Cortex of kidney (tissue), 1 donor: ENCODE results near the gene GALNT17.

Source experiments
- DNase-seq: peaks from one replicate; lab custom pipeline; 2025; lab: John Stamatoyannopoulos, UW

GALNT17 gene

DNA sequence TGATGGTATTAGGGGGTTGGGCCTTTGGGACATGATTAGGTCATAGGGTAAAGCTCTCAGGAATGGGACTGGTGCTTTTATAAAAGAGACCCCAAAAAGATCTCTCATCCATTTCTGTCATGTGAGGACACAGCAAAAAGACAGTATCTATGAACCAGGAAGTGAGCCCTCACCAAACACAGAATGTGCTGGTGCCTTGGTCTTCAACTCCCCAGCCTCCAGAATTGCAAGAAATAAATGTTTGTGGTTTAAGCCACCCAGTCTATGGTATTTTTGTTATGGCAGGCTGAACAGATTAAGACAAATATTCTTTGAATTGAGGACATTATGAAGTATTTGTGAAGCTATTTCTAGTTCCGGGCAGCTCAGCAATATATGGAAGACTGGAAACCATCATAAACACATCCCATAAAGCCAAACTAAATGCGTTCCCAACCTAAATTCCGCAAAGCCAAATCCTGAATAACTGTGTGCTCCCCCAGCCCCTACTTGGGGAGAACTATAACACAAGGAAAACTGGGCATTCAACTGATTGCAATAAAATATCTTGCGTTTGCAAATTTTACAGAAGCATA lies 153.7 kb downstream of the GALNT17 start:
- DNase-seq = no peak

DNA sequence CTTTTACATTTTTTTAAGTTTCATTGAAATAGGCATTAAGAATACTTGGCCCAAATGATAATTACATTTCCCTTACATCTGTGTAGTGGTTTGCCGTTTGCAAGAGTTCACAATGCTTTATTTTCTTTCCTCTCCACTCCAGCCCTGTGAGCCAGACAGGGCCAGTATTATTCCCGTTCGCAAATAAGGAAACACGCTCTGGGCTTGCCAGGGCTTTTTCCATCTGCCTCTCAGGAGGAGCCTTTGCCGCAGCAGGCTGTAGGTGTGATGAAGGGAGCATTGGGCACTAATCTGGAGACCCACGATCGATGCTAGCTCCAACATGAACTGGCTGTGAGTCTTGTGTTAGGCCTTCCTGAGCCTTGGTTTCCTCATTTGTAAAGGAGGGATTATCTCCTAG lies 154.4 kb downstream of the GALNT17 start:
- DNase-seq = no peak

DNA sequence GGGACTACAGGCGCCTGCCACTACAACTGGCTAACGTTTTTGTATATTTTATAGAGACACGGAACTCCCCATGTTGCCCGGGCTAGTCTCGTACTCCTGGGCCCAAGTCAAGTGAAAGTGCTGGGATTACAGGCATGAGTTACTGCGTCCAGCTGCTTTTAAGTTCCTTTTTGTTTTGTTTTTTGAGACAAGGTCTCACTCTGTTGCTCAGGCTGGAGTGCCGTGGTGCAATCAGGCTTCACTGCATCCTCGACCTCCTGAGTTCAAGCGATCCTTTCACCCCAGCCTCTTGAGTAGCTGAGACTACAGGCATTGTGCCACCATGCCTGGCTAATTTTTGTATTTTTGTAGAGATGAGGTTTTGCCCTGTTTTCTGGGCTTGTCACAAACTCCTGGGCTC lies 155.0 kb downstream of the GALNT17 start:
- DNase-seq = no peak

DNA sequence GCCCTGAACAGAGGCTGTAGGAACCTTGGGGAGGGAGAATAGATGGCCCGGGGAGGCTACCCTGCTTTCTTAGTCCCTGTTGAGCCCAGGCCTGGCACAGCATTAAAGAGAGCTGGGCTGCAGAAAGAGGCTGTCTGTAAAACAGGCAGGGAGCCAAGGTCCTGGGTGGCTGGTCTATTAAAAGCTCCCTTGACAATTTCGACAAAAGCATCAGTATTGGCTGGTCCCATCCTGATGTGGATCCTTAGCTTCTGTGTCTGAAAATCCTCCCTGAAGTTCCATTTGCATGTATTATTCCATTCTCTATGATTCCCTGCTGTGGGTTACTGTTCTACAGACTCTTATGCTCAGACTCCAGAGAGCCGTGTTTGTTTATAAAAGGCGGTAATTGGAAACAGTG lies 158.5 kb downstream of the GALNT17 start:
- no peak for DNase-seq

DNA sequence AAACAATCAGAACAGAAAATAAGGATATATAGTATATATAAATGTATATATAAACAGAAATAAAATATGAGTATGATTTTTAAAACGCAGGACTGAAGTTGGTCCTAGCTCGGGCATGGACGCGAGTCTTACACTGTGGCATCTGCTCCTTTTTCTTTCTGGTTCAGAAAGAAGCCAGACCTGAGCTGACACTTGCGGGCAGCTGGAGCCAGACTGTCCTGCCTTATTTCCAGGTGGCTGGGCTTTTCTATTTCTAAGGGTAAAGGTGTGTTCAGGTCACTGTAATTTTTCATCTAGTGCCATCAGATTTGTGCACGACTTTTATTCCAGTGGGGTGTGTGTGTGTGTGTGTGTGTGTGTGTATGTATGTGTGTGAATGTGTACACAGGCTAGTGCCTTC lies 166.4 kb downstream of the GALNT17 start:
- DNase-seq = no peak

DNA sequence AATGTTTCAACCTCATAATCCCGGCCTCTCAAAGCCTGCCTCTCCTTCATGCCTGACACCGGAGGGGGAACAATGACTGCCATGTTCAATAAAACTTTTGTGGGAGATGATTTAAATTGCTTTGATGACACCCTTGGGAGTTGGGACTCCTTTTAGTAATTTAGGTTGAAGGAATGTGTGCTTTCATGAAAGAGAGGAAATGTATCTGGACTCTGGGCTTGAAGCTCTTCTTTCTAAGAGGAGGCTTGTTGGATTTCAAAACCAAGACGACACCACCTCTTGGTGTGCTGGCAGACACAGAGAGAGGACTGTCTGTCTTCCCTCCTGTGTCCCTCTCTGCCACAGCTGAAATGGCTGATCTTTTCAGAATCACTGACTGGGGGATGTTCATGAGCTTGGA lies 168.1 kb downstream of the GALNT17 start:
- no peak for DNase-seq

DNA sequence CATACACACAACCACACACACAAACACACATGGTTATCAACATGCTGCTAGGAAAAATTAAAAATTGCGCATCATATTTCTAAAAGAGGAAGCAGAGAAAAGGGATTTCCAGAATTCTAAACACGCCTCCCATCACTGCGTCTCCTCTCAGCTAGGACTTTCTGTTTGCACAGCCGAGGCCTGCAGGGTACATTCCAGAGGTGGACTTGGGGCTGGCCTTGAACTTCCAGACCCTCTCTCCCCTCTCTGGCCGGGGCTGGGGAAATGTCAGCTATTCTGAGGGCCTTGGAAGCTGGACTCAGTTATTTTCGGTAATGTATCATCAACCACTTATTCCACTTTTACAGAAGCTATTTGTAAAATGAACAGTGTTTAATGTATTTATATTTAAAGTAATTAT lies 168.7 kb downstream of the GALNT17 start:
- no peak for DNase-seq

DNA sequence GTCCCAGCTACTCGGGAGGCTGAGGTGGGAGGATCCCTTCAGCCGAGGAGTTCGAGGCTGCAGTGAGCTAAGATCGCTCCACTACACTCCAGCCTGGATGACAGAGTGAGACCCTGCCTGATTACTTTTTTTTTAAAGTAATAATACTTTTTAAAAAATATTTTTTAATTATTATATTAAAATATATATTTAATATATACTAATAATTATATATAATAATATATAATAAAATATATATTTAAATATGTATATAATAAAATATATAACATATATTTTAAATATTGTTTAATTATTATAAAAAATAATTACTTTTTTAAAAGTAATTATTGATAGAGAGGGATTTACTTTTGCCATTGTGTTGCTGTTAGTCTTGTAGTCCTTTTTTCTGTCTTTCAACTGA lies 169.2 kb downstream of the GALNT17 start:
- no peak for DNase-seq

DNA sequence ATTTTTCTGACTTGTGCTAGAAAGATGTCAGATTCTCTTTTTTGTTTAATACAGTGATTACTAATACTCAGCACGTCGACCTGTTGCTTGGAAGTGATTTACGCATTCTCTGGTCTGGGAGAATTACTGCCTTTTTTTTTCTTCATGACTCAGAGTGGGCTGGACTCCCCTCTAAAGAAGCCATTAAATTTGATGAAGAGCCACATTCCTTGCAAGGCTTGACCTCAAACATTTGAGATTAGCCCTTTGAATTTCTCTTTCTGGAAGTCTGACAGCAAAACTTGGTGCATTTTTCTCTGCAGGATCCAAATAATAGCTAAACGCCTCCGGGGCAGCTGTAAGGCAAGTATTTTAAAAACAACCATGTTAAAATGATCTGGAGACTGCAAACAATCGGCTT lies 171.6 kb downstream of the GALNT17 start:
- DNase-seq = no peak

DNA sequence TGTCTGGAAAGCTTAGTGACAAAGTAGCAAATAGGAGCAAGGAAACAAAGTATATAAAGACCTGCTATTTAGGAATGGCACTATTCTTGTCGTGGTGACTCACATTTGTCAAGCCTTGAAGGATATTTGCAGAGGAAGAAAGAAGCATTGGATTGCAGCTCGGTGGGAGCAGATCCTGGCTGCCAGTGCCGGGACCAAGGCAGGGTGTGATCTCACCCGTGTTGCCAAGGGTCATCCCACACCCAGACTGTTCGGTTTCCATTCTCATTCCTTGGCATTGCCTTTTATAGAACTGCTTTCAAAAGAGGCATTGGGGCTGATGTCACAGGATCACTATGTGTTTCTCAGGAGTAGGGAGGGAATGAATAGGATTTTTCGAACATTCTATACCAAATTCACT lies 176.2 kb downstream of the GALNT17 start:
- no peak for DNase-seq

DNA sequence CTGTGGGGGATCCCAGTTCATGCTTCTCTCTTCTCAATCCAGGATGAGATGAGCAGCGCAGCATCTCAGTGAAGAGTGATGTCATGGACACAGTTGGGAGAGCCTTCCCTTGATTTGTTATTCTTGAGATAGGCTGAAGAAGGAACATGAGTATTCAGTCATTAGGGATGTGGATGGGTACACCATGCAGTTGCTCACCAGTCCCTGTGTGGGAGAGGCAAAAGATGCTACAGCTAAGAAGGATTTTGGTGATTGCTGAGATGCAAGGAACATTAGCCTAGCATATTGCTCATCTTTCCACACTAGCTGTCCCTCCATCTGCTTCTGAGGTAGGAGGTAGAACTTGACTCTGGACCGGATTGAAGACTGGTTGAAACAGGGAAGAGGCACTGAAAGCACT lies 179.6 kb downstream of the GALNT17 start:
- DNase-seq = no peak

DNA sequence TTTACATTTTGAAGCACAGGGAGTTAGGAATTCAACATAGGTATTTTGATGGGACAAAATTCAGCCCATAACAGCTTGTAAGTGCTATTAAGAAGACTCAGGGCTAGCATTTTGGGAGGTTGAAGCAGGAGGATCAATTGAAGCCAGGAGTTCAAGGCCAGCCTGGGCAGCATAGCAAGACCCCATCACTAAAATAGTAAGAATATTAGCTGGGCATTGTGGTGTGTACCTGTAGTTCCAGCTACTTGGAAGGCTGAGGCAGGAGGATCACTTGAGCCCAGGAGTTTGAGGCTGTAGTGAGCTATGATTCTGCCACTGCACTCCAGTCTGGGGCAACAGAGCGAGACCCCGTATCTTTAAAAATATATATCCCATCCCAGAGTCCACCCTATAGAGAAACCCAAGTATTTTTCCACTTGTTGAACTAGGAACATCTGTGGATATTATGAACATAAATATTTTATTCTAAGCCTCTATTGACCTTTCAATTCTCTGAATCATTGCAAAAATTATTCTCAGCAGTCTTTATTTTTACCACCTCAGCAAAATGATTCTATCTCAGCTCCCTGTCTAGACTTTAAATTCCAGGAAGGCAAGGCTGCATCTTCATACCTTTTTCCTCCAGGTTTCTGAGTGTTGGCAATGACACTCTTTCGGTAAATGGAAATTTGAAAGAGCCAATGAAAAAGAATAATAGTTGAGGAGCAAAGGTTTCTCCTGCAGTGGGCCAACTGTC lies 181.0 kb downstream of the GALNT17 start:
- DNase-seq = no peak

DNA sequence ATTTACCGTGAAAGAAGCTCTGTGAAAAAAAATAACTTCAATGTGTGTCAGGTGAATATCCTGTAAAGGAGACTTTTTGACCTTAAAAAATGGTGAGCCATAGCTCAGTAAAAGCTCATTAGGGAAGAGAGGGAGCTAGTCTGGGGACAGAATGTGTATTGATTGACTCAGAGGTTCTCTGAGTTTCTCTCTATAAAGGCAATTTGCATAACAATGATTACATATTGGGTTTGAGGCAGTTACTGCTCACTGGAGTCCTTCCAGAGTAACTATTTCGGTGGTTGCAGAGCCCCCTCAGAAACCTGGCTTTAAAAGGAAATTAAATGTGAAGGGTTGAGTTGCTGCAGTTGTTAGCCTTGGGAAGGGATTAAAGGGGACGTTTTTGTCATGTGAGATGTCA lies 181.6 kb downstream of the GALNT17 start:
- no peak for DNase-seq

DNA sequence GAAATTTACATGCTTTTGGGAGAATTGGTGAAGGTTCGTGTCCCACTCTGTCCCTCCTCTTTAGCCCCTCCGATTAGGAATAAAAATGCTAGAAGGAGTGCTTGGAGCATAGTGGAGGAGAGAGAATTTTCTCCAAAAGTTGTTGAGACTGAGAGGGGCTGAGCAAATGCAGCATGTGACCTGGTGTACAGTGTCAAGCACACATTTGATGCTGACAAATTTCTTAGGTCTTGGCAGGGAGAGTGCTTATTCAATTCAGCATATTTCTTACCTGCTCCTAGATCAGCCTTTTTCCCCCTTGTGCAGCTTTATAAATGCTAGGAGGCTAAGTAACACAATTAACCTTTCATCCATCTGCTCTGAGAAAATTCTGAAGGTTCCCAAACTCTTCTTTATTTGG lies 189.0 kb downstream of the GALNT17 start:
- no peak for DNase-seq

DNA sequence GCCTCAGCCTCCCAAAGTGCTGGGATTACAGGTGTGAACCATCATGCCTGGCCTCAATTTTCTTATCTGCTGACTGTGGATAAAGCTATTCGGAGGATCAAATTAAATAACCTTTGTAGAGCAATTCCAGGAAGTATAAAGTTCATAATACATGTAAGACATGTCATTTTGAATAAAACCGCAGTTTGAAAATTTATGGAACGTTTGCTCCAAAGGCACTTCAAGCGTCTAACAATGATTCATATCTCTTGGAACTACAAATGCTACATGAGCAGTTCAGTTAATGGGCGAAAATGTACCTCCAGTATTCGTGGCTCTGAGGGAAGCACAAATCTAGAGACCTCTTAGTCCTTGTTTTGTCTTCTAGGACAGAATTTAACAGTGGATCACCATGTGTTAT lies 190.3 kb downstream of the GALNT17 start:
- DNase-seq = no peak

DNA sequence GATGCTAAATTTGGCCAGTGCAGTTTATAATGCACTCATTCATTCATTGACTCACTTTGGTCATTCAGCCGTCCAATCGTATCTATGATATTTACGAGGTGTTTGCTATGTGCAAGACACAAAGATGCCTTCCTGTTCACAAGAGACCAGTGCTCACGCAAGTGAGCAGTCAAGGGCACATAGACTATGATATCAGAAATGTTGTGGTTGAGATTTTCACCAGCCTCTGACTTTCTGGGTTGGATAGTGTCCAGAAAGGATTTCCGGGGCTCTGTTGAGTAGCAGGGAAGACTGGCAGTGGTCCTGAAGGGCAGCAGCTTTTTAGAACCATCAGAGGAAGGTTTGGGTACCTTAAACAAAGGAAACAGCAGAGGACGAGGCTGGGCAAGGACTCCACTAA lies 191.8 kb downstream of the GALNT17 start:
- DNase-seq = no peak

DNA sequence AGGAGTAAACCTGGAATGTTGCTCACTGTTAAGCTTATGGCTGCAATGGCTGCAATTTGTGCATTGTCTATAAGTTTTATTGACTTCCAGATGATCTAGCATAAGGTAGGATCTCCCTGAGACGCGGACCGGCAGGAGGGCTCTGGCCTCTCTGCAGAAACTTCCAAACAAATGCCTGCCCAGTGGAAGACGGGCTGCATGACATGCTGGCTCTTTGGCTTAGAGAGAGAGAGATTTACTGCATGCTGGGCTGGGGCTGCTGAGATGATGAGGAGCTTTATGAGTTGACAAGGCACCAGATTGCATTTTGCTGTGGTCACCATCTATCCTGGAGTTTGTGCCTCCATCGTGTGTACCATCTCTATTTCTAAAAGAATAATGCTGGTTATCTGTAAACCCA lies 193.2 kb downstream of the GALNT17 start:
- DNase-seq = no peak

DNA sequence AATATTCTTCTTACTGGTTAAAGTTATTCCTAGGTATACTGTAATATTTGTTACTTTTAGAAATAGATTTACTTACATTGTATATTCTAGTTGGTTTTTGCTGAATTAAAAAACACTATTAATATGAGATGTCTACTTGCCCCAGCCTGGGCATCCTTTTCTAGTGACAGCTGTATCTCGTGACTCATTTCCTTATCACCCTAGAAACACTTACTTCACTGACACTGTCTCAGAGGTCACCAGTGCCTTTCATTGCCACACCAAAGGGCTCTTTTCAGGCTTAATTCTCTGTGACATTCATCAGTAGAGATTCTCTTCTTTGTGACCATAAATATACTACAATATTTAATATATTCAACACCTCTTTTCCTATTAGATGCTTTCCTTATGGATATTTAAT lies 194.7 kb downstream of the GALNT17 start:
- DNase-seq = no peak

DNA sequence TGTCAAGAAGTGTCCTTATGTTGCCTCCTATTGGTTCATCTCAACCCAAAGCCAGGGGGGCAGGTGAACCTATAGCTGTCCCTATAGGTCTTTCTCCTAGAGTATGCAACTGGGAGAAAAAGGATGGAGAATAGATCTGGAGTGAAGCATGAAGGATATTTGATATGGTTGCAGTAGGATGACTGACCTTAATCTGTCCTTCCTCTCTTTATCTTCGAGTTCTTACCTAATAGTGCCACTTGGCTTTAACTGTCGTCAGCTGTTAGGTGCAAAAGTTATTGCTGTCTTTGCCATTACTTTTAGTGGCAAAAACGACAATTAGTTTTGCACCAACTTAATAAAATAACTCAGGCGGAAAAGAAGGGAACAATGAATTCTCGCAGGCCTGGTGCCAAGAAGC lies 196.0 kb downstream of the GALNT17 start:
- DNase-seq = no peak

DNA sequence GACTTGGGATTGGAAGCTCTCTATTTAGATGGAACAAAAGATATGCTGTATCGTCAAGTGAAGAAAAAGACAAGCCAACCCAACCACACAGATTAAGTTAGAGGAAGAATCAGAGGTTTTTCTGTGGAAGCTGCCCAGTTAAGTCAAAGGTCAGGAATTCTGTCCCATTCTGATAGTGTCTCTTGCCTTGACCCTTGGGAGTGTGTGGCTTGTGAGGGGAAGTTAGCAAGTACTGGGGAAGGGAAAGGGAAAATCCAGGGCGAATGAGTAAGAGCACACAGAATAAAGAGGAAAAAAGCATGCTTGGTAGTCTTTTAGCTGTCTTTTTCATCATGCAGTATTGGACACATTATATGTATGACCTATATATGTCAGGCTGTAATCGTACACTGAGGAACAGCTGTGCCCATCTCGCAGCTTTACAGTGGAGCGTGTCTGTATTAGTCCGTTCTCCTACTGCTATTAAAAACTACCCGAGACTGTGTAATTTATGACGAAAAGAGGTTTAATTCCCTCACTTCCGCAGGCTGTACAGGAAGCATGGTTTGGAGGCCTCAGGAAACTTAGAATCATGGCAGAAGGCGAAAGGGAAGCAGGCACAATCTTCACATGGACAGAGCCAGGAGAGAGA lies 197.2 kb downstream of the GALNT17 start:
- no peak for DNase-seq

DNA sequence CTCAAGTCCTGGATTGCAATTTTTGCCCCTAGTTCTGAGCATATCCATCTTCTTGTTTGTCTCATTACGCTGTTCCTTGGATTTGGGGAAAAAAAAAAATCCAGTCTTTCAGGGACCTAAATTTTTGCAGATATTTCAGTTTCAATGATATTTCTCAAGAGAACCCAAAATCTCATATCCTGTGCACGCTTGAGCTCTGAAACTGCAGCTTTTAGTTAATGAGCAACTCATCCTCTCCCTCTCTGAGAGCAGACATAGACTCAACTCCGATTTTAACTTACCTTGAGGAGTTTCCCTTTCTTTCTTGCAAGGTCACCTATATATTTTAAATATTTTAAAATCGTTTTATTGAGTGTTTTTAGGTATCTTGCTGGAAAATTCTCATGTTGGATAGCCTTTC lies 200.3 kb downstream of the GALNT17 start:
- DNase-seq = no peak

DNA sequence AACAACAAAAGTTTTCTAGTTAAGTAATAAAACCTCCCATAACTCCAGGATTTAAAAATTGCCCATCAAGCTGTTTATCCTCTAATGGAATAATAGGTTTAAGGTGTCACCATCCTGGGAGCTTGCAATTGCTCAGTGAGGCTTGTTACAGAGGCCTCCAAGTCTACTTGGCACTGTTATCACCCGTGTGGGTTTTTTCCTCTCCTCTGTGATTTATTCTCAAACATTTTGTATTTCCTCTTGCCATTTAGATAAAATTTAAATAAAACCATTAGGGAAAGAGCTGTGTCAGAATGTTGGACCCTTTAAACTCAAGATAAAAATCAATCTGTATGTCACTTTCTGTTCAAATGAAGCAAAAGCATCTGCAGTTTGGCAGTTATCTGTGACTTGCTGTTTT lies 202.6 kb downstream of the GALNT17 start:
- no peak for DNase-seq

DNA sequence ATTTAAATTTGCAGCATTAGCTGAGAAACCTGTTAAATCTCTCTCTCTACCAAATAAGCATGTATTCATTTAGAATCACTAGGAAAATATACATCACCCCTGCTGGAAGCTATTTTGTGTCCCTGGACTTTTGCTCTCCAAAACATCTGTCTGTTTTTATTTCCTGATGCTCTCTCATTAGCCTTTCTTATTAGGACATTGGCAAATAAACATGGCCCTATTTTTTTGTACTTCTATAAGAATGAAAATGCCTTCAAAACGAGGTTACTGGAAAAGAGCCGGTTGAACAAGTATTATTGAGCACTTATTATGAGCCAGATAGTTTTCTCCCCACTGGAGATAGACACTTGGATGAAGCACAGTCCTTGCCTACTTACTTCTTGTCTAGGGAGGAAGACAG lies 206.9 kb downstream of the GALNT17 start:
- DNase-seq = no peak

DNA sequence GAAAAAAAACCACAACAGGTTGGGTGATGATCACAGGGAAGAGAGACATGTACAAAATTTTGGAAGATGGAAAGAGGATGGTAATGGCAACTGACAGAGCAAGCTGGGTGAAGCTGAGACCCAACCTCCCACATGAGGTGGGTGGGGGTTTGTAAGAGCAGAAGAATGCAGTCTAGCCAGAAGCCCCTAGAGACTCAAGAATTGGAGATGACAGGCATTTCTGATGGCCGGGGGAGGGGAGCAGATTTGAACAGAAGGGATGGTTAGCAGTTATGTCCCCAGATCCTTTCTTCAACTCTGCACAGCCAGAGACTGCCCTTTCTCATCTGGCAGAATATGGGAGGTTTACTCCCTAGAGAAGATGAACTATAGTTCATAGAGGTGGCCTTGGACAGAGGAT lies 208.0 kb downstream of the GALNT17 start:
- DNase-seq = no peak
